LNCAP (cell line): ENCODE data around the gene NEK8.

Experiments
- TF ChIP-seq, protein P1 (sequence below): fragments of 450-650 bp; IDR thresholded peaks from 2 replicates; pipeline ENCODE4 v1.5.1; 2017; ENCODE audit warnings: mild to moderate bottlenecking

NEK8 gene

DNA sequence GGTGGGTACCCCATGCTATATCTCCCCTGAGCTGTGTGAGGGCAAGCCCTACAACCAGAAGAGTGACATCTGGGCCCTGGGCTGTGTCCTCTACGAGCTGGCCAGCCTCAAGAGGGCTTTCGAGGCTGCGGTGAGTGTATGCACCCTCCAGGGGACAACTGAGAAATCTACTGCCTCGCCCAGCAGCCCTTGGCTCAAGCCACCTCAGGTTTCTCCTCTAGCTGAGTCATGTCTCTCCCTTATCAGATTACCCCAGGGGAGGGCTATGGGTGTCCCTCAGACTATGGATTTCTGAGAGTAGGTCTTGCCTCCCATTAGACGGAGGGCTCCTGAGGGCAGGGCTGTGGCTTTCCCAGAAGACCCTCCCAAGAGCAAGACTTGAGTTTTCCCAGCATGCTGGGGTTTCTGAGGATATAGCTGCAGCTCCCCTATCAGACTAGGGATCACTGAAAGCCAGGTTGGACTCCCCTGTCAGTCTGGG is 6.7 kb downstream of the NEK8 start:
- TF ChIP-seq, protein P1, sequence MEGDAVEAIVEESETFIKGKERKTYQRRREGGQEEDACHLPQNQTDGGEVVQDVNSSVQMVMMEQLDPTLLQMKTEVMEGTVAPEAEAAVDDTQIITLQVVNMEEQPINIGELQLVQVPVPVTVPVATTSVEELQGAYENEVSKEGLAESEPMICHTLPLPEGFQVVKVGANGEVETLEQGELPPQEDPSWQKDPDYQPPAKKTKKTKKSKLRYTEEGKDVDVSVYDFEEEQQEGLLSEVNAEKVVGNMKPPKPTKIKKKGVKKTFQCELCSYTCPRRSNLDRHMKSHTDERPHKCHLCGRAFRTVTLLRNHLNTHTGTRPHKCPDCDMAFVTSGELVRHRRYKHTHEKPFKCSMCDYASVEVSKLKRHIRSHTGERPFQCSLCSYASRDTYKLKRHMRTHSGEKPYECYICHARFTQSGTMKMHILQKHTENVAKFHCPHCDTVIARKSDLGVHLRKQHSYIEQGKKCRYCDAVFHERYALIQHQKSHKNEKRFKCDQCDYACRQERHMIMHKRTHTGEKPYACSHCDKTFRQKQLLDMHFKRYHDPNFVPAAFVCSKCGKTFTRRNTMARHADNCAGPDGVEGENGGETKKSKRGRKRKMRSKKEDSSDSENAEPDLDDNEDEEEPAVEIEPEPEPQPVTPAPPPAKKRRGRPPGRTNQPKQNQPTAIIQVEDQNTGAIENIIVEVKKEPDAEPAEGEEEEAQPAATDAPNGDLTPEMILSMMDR: no peak

DNA sequence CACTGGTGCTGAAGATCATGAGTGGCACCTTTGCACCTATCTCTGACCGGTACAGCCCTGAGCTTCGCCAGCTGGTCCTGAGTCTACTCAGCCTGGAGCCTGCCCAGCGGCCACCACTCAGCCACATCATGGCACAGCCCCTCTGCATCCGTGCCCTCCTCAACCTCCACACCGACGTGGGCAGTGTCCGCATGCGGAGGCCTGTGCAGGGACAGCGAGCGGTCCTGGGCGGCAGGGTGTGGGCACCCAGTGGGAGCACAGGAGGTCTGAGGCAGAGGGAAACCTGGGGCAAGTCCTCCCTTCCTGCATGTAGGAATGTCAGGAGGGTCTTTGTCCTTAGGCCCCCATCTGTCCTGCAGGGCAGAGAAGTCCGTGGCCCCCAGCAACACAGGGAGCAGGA is 8.7 kb downstream of the NEK8 start:
- TF ChIP-seq, protein P1: no peak

DNA sequence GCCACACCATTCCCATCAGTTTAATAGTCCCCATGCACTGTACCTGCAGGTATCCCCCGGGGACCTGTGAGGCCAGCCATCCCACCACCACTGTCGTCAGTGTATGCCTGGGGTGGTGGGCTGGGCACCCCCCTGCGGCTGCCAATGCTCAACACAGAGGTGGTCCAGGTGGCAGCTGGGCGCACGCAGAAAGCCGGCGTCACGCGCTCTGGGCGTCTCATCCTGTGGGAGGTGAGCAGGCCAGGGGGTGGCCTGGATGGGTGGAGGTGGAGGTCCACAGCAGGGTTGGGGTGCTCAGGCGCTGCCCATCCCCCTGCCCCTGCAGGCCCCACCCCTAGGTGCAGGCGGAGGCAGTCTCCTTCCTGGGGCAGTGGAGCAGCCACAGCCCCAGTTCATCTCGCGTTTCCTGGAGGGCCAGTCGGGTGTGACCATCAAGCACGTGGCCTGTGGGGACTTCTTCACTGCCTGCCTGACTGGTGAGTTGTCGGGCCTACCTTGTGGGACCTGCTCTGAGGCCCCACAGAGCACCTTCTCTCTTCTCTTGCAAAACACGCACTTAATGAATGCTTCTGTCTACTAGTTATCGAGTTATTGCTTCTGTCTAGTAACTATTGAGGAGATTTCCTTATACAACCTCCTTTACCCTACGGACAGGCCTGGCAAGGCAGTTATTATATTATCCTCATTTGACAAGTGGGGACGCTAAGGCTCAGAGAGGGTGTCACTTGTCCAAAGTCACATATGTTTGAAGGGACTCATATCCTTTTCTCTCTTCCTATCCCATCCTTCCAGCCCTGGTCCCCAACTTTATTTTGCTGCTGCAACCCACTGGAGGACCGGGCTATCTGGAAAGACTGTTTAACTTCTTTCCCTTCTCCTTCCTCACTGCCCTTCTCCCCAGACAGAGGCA is 9.4 kb downstream of the NEK8 start:
- TF ChIP-seq, protein P1: no peak

DNA sequence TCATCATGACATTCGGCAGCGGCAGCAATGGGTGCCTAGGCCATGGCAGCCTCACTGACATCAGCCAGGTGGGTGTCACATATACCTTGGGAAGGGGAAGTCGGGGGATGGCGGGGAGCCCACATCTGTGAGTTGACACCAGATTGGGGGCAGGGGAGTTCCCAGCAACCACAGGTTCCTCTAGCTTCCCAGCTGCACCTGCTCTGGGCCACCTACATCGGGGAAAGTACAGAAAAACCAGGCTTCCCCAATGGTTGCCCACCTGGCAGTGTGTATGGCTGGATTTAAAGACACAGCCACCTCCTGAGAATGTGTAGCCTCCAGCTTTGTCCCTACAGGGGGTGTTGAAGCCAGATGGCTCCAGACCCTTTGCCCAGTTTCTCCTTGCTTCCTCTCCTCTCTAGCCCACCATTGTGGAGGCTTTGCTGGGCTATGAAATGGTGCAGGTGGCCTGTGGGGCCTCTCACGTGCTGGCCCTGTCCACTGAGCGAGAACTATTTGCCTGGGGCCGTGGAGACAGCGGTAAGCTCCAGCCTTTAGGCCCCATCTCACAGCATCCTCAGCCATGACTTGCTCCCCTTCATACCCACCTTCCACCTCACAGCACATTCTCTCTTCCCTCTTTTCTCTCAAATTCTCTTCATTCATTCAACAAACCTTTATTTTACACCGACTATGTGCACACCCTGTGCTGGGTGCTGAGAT is 10.2 kb downstream of the NEK8 start:
- TF ChIP-seq, protein P1: no peak

DNA sequence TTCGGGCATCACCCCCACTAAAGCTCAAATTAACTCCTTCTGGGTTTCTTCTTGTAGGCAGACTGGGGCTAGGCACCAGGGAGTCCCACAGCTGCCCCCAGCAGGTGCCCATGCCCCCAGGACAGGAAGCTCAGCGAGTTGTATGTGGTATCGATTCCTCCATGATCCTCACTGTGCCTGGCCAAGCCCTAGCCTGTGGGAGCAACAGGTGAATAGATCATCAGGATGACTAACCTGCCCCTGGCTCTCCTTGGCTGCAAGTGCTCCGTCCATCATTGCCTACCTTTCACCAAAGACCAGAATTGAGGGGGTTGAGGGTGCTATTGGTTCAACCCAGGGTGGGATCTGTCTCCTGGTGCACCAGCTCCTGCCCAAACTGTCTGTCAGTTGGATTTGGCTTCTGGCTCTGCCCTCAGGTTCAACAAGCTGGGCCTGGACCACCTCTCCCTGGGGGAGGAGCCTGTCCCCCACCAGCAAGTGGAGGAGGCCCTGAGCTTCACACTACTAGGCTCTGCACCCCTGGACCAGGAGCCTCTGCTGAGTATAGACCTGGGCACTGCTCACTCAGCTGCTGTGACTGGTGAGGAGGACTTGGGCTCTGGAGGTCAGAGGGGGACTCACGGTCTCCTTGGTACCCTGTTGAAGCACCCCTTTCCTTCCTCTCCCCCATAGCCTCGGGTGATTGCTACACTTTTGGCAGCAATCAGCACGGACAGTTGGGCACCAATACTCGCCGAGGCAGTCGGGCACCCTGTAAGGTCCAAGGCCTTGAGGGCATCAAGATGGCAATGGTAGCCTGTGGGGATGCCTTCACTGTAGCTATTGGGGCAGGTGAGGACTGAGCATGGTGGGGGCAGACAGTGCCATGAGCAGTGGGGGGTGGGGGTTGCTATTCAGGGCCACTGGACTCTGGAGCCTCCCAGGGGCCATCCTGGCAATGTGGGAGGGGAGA is 12.1 kb downstream of the NEK8 start:
- TF ChIP-seq, protein P1: no peak

DNA sequence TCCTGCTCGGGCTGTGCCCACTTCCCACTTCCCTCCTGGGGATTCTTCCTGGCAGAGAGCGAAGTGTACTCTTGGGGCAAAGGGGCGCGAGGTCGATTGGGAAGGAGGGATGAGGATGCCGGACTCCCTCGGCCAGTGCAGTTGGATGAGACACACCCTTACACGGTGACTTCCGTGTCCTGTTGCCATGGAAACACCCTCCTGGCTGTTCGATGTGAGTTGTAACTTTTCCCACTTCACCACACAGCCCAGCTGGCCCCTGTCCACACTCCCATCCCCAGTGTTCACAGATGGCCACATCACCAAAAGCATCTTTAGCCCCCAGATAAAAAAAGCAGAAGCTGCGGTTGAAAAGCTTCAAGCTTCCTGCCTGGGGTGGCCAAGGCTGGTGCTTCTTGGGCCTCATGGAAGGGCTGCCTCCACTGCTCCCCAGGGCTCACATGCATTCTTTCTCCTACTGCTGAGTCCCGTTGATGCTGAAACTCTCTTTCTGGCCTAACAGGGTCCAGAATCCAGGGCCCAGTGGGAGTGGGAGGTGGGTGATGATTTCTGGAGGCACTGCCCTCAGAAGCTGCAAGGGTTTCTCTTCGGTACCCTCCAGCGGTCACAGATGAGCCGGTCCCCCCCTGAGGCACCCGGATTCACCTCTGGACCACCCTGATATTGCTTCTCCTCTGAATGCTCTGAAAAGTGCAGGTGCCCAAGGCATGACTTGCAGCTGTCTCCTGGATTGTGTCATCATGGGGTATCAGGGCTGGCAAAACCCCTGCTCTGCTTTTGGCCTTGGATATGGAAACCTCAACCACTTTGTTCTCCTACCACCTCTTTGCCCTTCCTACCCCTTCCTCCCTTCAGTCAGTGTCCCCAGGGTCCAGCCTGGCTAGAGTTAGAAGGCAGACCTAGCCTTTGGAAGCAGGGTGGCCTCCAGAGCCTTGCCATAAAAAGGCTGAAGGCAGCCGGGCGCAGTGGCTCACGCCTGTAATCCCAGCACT is 13.1 kb downstream of the NEK8 start:
- TF ChIP-seq, protein P1: no peak
